ENCODE data around the gene NRSN2. TPM values are rescaled to one million over a fixed set of nuclear protein-coding genes. Genes with fewer than 3 reads are reported as not detected.

The NRSN2 gene
- total and polyA plus RNA-seq, 3 donors from 2014 or later = 49.4 to 79.0 (median 62.4) TPM

GRCh38 chr20:404088-404487 lies 57.2 kb downstream of the NRSN2 start:
- Histone ChIP-seq H3K4me3 (no peak overlapping the region), H3K9me3 (no peaks in the 10 kb centered on the region), H3K27me3 (no peaks in the 10 kb centered on the region), H3K27ac (no peak overlapping the region), H3K36me3 (ENCODE audit: low read depth, missing control alignments) (no peaks in the 10 kb centered on the region), H3K4me1 (peaks cover 4% of the 10 kb centered on the region)
- intact Hi-C loops (cut with DNase I; ENCODE audit: low total_unique reads) = no loop called here
- 91 to 93% methylated on average over 4 of the region's 4 CpGs for WGBS, 2 donors
- no peak for DNase-seq
- no peak for TF ChIP-seq POLR2A (IDR thresholded peaks at IDR 0.05)
- no peak for TF ChIP-seq CTCF (IDR thresholded peaks at IDR 0.05)

Other genes with a start within 250 kb of the NRSN2 start
- gene DEFB126, start 204.5 kb upstream of the NRSN2 start, total RNA-seq = not detected
- not detected for gene DEFB126, start 204.5 kb upstream of the NRSN2 start, polyA plus RNA-seq (ENCODE audit: insufficient read depth, low read depth, low replicate concordance)
- not detected for gene DEFB127, start 189.7 kb upstream of the NRSN2 start, total RNA-seq
- gene DEFB127, start 189.7 kb upstream of the NRSN2 start, polyA plus RNA-seq (ENCODE audit: insufficient read depth, low read depth, low replicate concordance) = not detected
- not detected for gene DEFB128, start 157.4 kb upstream of the NRSN2 start, total RNA-seq
- not detected for gene DEFB128, start 157.4 kb upstream of the NRSN2 start, polyA plus RNA-seq (ENCODE audit: insufficient read depth, low read depth, low replicate concordance)
- gene DEFB129, start 119.9 kb upstream of the NRSN2 start, total RNA-seq = not detected
- not detected for gene DEFB129, start 119.9 kb upstream of the NRSN2 start, polyA plus RNA-seq (ENCODE audit: insufficient read depth, low read depth, low replicate concordance)
- not detected for gene DEFB132, start 89.4 kb upstream of the NRSN2 start, total RNA-seq
- gene DEFB132, start 89.4 kb upstream of the NRSN2 start, polyA plus RNA-seq (ENCODE audit: insufficient read depth, low read depth, low replicate concordance) = not detected
- gene C20orf96, start 56.4 kb upstream of the NRSN2 start, total RNA-seq = 10 to 100 TPM; 16.7 to 32.0 TPM
- gene C20orf96, start 56.4 kb upstream of the NRSN2 start, polyA plus RNA-seq (ENCODE audit: insufficient read depth, low read depth, low replicate concordance) = 46.3 TPM
- gene ZCCHC3, start 49.5 kb upstream of the NRSN2 start, total RNA-seq = 10 to 100 TPM; 29.1 to 34.9 TPM
- gene ZCCHC3, start 49.5 kb upstream of the NRSN2 start, polyA plus RNA-seq (ENCODE audit: insufficient read depth, low read depth, low replicate concordance) = 21.2 TPM
- gene SOX12, start 21.6 kb upstream of the NRSN2 start, total RNA-seq = 10 to 100 TPM; 19.2 to 23.8 TPM
- gene SOX12, start 21.6 kb upstream of the NRSN2 start, polyA plus RNA-seq (ENCODE audit: insufficient read depth, low read depth, low replicate concordance) = 13.4 TPM
- gene TRIB3, start 33.6 kb downstream of the NRSN2 start, total RNA-seq = 1 to 10 TPM; 2.9 to 3.6 TPM
- gene TRIB3, start 33.6 kb downstream of the NRSN2 start, polyA plus RNA-seq (ENCODE audit: insufficient read depth, low read depth, low replicate concordance) = 2.8 TPM
- 10 to 100 TPM; 87.2 to 93.7 TPM for gene RBCK1, start 61.2 kb downstream of the NRSN2 start, total RNA-seq
- gene RBCK1, start 61.2 kb downstream of the NRSN2 start, polyA plus RNA-seq (ENCODE audit: insufficient read depth, low read depth, low replicate concordance) = 77.8 TPM
- gene TBC1D20, start 115.4 kb downstream of the NRSN2 start, total RNA-seq = 10 to 100 TPM; 45.7 to 52.6 TPM
- gene TBC1D20, start 115.4 kb downstream of the NRSN2 start, polyA plus RNA-seq (ENCODE audit: insufficient read depth, low read depth, low replicate concordance) = 43.5 TPM
- 100 to 1,000 TPM; 143 to 172 TPM for gene CSNK2A1, start 196.7 kb downstream of the NRSN2 start, total RNA-seq
- 192 TPM for gene CSNK2A1, start 196.7 kb downstream of the NRSN2 start, polyA plus RNA-seq (ENCODE audit: insufficient read depth, low read depth, low replicate concordance)